Hepatocyte (in vitro differentiated cells): ENCODE measurements around the gene CACNG4. TPM values are rescaled to one million over a fixed set of nuclear protein-coding genes. Genes with fewer than 3 reads are reported as not detected.

Experiments used
- DNase-seq: peaks from one replicate; pipeline ENCODE4 v3.0.0-alpha.2; 2016; ENCODE audit warnings: low spot score
- H2AFZ ChIP-seq: fragments of 200-600 bp; sonication (generic); 2 replicates; pipeline ENCODE4 v1.6.0; 2016; ENCODE audit warnings: antibody characterized with exemption, mild to moderate bottlenecking
- H3K27ac ChIP-seq: fragments of 200-600 bp; sonication (generic); 2 replicates; pipeline ENCODE4 v1.5.1; 2016; ENCODE audit warnings: mild to moderate bottlenecking
- H3K27me3 ChIP-seq: fragments of 200-600 bp; sonication (generic); 2 replicates; pipeline ENCODE4 v1.6.1; 2016
- H3K36me3 ChIP-seq: fragments of 200-600 bp; sonication (generic); replicated peaks from 2 replicates; pipeline ENCODE4 v1.5.1; 2016; ENCODE audit warnings: low read depth; ENCODE audit not compliant: insufficient read depth
- H3K4me1 ChIP-seq: fragments of 200-600 bp; sonication (generic); 2 replicates; pipeline ENCODE4 v1.5.1; 2016; ENCODE audit warnings: mild to moderate bottlenecking, moderate library complexity; ENCODE audit not compliant: insufficient read depth
- H3K4me2 ChIP-seq: fragments of 200-600 bp; sonication (generic); 2 replicates; pipeline ENCODE4 v1.6.0; 2016
- H3K4me3 ChIP-seq: fragments of 200-600 bp; sonication (generic); 2 replicates; pipeline ENCODE4 v1.5.1; 2016; ENCODE audit warnings: mild to moderate bottlenecking
- H3K79me2 ChIP-seq: fragments of 200-600 bp; sonication (generic); 2 replicates; pipeline ENCODE4 v1.6.0; 2017; ENCODE audit warnings: mild to moderate bottlenecking
- H3K9me2 ChIP-seq: fragments of 200-600 bp; sonication (generic); replicated peaks from 2 replicates; pipeline ENCODE4 v1.6.0; 2017; ENCODE audit warnings: mild to moderate bottlenecking; ENCODE audit not compliant: insufficient read depth
- H3K9me3 ChIP-seq: fragments of 200-600 bp; sonication (generic); 2 replicates; pipeline ENCODE4 v1.5.1; 2016; ENCODE audit warnings: low read depth, mild to moderate bottlenecking
- H4K20me1 ChIP-seq: fragments of 200-600 bp; sonication (generic); 2 replicates; pipeline ENCODE4 v1.6.0; 2016; ENCODE audit warnings: mild to moderate bottlenecking; ENCODE audit not compliant: insufficient read depth, poor library complexity, severe bottlenecking
- CTCF ChIP-seq: fragments of 200-600 bp; sonication (generic); IDR thresholded peaks from 2 replicates; pipeline ENCODE4 v1.5.1; 2016; ENCODE audit warnings: antibody characterized with exemption, mild to moderate bottlenecking; ENCODE audit not compliant: poor library complexity
- EZH2 ChIP-seq: fragments of 200-600 bp; sonication (generic); IDR thresholded peaks from 2 replicates; pipeline ENCODE4 v1.6.1; 2016; ENCODE audit warnings: antibody characterized with exemption, mild to moderate bottlenecking, borderline replicate concordance
- EZH2phosphoT487 ChIP-seq: fragments of 200-600 bp; sonication (generic); IDR thresholded peaks from one replicate; pipeline ENCODE4 v1.6.1; 2018; ENCODE audit warnings: antibody characterized with exemption, mild to moderate bottlenecking, low read depth, moderate library complexity; ENCODE audit not compliant: unreplicated experiment, severe bottlenecking
- WGBS: methylation state at CpG from one replicate; pipeline ENCODE4 v1.1.6; 2016; ENCODE audit warnings: low lambda C conversion rate; ENCODE audit errors: missing lambda C conversion rate; 5-methylcytosine and 5-hydroxymethylcytosine counted together
- polyA plus RNA-seq: library from polyadenylated mRNA; unstranded; fragments of >200 nt; fragmentation: Nextera tagmentation; extraction: Ambion mirVana; gene quantifications from 2 replicates; pipeline ENCODE4 v1.2.1, GENCODE V29; 2016
- total RNA-seq: library from RNA; depleted of rRNA; stranded (reverse); fragments of >200 nt; gene quantifications from 2 replicates; pipeline ENCODE4 v1.2.3, GENCODE V29; 2014

Gene CACNG4
- total and polyA plus RNA-seq, 2 experiments from 2014 or later: 3.5 to 3.9 TPM

- peaks cover 33% of the 10 kb centered on the region for H3K4me1 ChIP-seq
- 97% methylated on average over 5 of the region's 5 CpGs for WGBS
- H3K27me3 ChIP-seq: peaks cover 5% of the 10 kb centered on the region
- TF ChIP-seq EZH2 (no peak), EZH2phosphoT487 (no peak)
- no peak for DNase-seq
- no peak overlapping the region for H3K4me2 ChIP-seq
- H3K9me2 ChIP-seq: no peaks in the 10 kb centered on the region
- no peak overlapping the region for H2AFZ ChIP-seq
- H3K79me2 ChIP-seq: no peaks in the 10 kb centered on the region
- H3K36me3 ChIP-seq: no peaks in the 10 kb centered on the region
- no peak overlapping the region for H3K4me3 ChIP-seq
- H3K9me3 ChIP-seq: no peaks in the 10 kb centered on the region
- no peak overlapping the region for H3K27ac ChIP-seq
- no peaks in the 10 kb centered on the region for H4K20me1 ChIP-seq
Measured at GRCh38 chr17:66955821-66956220, 8.7 kb upstream of the CACNG4 start.

- Histone ChIP-seq H3K4me3 (no peak overlapping the region), H3K4me2 (no peak overlapping the region), H3K27ac (no peak overlapping the region), H3K9me3 (no peaks in the 10 kb centered on the region), H3K27me3 (peaks cover 5% of the 10 kb centered on the region), H3K79me2 (no peaks in the 10 kb centered on the region), H4K20me1 (no peaks in the 10 kb centered on the region), H2AFZ (no peak overlapping the region), H3K9me2 (no peaks in the 10 kb centered on the region), H3K36me3 (no peaks in the 10 kb centered on the region), H3K4me1 (peaks cover 22% of the 10 kb centered on the region)
- TF ChIP-seq CTCF: no peak
- TF ChIP-seq EZH2phosphoT487: no peak
- TF ChIP-seq EZH2: no peak
- DNase-seq: no peak
- WGBS: 93% methylated on average over 6 of the region's 6 CpGs
Measured at GRCh38 chr17:66956941-66957340, 7.6 kb upstream of the CACNG4 start.

- Histone ChIP-seq H3K36me3 (no peaks in the 10 kb centered on the region), H3K27ac (no peak overlapping the region), H3K27me3 (peaks cover 9% of the 10 kb centered on the region), H2AFZ (no peak overlapping the region), H3K4me2 (no peak overlapping the region), H4K20me1 (no peaks in the 10 kb centered on the region), H3K79me2 (no peaks in the 10 kb centered on the region), H3K4me3 (no peak overlapping the region), H3K4me1 (peaks cover 21% of the 10 kb centered on the region), H3K9me3 (no peaks in the 10 kb centered on the region), H3K9me2 (no peaks in the 10 kb centered on the region)
- TF ChIP-seq CTCF (no peak), EZH2phosphoT487 (no peak), EZH2 (no peak)
- WGBS: 78% methylated on average over 8 of the region's 8 CpGs
- DNase-seq: no peak
Measured at GRCh38 chr17:66957343-66957742, 7.2 kb upstream of the CACNG4 start.

- peak overlapping the region; percentile 52 for H3K27ac ChIP-seq
- H3K4me2 ChIP-seq: no peak overlapping the region
- no peaks in the 10 kb centered on the region for H4K20me1 ChIP-seq
- H3K9me3 ChIP-seq: no peaks in the 10 kb centered on the region
- H3K36me3 ChIP-seq: no peaks in the 10 kb centered on the region
- H3K9me2 ChIP-seq: no peaks in the 10 kb centered on the region
- no peak for TF ChIP-seq EZH2phosphoT487
- H3K4me1 ChIP-seq: peaks cover 14% of the 10 kb centered on the region
- peak; percentile 52 for DNase-seq
- H3K27me3 ChIP-seq: peaks cover 15% of the 10 kb centered on the region
- no peaks in the 10 kb centered on the region for H3K79me2 ChIP-seq
- H2AFZ ChIP-seq: peak overlapping the region; percentile 45
- H3K4me3 ChIP-seq: no peak overlapping the region
- WGBS: 37% methylated on average over 16 of the region's 16 CpGs
Measured at GRCh38 chr17:66957951-66958579, 6.4 kb upstream of the CACNG4 start.
